Stimulated activated CD4-positive, alpha-beta T cell treated with anti-CD3 and anti-CD28 coated beads, Interleukin-12 subunit alpha, Interleukin-12 subunit beta, amount 100 ng/mL, for 4 hours (primary cell): ENCODE data around the gene ZNF442.
"Not testable (repeated sequence)": the region's sequence is repeated elsewhere in the genome, so short reads cannot be mapped to it uniquely, and the experiment has no call there.

Experiments used
- DNase-seq: peaks from one replicate; pipeline ENCODE4 v3.0.0-alpha.2; 2020

The ZNF442 gene

DNA sequence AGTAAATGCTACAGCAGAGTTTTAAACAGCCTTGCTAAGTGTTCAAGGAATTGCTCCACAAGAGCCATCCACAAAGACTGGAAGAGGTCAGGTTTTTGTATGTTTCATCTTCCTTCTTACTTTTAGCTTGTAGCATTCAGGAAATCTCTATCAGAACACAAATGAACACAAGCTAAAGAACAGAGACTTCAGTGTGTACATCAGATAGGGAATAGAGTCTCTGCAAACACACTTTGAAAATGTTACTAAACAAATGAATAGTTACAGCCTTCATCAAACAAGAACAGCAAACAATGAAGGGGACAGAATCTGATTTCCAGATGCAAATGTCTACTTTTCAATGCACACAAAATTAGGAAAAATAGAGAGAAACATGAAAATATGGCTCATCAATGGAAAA, 39.8 kb downstream of the ZNF442 start:
- DNase-seq = no peak

DNA sequence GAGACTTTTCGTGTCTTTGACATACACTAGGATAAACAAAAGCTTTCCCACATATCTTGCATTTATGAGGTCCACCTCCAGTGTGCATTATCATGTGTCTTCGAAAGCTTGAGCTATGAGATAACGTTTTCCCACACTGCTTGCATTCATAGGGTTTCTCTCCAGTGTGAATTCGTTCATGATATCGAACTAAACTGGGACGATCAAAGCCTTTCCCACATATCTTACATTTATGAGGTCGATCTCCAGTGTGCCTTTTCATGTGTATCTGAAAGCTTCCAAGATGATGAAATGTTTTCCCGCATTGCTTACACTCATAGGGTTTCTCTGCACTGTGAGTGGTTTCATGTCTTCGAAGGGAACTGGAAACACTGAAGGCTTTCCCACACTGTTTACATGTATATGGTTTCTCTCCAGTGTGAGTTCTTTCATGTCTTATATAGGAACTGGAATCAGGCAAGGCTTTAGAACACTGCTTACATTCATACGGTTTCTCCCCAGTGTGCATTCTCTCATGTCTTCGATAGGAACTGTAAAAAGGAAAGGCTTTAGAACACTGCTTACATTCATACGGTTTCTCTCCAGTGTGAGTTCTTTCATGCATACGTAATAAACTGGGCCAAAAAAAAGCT, 46.6 kb downstream of the ZNF442 start:
- no peak for DNase-seq

DNA sequence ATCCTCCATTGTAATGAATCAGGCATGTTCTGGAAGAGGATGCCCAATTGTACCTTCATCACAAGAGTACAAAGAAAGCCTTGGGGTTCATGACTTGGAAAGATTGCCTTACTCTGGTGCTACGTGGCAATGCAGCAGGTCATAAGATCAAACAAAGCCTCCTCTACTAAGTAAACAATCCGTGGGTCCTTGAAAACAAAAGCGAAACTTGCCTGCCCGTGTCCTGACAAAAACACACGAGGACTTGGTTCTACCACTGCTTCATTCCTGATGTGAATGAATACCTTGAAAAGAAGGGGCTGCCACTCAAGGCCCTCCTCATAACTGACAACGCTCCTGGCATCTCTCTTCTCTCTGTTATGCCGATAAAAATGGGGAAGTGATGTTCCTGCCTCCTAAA, 50.9 kb downstream of the ZNF442 start:
- no peak for DNase-seq

DNA sequence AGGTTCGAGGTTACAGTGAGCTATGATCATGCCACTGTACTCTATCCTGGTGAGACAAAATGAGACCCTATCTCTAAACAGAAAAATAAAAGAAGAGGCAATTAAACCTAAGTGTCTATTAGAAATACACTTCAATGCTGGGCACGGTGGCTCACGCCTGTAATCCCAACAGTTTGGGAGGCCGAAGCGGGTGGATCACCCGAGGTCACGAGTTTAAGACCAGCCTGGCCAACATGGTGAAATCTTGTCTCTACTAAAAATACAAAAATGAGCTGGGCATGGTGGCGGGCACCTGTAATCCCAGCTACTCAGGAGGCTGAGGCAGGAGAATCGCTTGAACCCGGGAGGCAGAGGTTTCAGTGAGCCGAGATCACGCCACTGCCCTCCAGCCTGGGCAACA, 56.6 kb downstream of the ZNF442 start:
- DNase-seq = not testable (repeated sequence)
